GM10248 (cell line): ENCODE data around the gene NR5A2.
"Not testable (repeated sequence)": the region's sequence is repeated elsewhere in the genome, so short reads cannot be mapped to it uniquely, and the experiment has no call there.

ENCODE experiments used
- CTCF ChIA-PET: fragments of 300-600 bp; sonication (Branson Sonifier 250); formaldehyde crosslinking; extraction: SDS; loops from one replicate; lab custom pipeline; 2021; ENCODE audit warnings: antibody characterized with exemption; lab: Yijun Ruan, JAX
- POLR2A ChIA-PET: fragments of 350-650 bp; sonication (Branson Sonifier 250); formaldehyde crosslinking; extraction: SDS; loops from one replicate; lab custom pipeline; 2020; ENCODE audit warnings: antibody characterized with exemption; lab: Yijun Ruan, JAX
- DNase-seq: peaks from one replicate; pipeline ENCODE4 v3.0.0; 2012; ENCODE audit errors: extremely low spot score
- TF ChIP-seq, protein P1 (sequence below): IDR thresholded peaks from 2 replicates; pipeline ENCODE4 v1.5.1; 2012; ENCODE audit warnings: mild to moderate bottlenecking, low read depth; ENCODE audit errors: extremely low read depth, missing control alignments, control extremely low read depth

Gene NR5A2

DNA sequence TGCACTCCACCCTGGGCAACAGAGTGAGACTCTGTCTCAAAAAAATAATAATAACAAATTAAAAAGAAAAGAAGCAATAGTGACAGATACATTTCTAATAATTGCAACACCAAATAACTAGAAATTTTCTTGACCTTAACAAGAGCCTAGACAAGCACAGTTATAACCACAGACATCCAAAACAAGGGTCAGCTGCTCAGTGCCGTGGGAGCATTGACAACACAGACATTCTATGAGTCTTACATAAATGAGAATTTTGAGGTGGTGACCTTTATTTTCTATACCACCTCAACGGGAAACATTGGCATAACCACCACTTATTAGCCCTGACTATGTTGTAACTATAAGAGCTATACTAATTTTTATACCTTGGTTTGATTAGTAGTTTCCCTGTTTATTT lies 156.1 kb downstream of the NR5A2 start:
- no peak for DNase-seq
- ChIA-PET CTCF (no interaction called here), POLR2A (no interaction called here)
- TF ChIP-seq, protein P1, sequence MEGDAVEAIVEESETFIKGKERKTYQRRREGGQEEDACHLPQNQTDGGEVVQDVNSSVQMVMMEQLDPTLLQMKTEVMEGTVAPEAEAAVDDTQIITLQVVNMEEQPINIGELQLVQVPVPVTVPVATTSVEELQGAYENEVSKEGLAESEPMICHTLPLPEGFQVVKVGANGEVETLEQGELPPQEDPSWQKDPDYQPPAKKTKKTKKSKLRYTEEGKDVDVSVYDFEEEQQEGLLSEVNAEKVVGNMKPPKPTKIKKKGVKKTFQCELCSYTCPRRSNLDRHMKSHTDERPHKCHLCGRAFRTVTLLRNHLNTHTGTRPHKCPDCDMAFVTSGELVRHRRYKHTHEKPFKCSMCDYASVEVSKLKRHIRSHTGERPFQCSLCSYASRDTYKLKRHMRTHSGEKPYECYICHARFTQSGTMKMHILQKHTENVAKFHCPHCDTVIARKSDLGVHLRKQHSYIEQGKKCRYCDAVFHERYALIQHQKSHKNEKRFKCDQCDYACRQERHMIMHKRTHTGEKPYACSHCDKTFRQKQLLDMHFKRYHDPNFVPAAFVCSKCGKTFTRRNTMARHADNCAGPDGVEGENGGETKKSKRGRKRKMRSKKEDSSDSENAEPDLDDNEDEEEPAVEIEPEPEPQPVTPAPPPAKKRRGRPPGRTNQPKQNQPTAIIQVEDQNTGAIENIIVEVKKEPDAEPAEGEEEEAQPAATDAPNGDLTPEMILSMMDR: no peak

DNA sequence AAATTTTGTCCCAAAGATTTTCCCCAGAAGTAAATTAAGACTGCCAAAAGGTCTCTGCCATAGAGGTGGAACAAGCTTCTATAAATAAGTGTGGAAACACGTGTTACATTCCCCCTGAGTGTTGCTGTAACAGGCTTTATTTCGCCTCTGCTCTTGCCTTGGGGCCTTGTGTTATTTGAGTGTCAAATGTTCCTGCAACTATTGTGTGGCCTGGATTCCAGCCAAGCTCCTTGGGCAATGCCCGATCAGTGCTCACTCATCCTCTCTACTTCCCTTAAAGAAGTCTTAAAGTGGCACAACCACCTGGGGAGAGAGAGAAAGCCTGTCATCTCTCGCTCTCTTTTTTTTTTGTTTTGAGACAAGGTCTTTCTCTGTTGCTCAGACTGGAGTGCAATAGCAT lies 156.7 kb downstream of the NR5A2 start:
- TF ChIP-seq, protein P1: no peak
- no peak for DNase-seq
- ChIA-PET CTCF (interaction anchor here (1.4 kb wide), 1 partner anchor 28 kb away, joined by 3 read pairs; no protein-coding TSS in a partner anchor), POLR2A (no interaction called here)

GRCh38 chr1:200185191-200185590 lies 157.7 kb downstream of the NR5A2 start:
- DNase-seq, POLR2A ChIA-PET: not testable (repeated sequence)
- CTCF ChIA-PET: interaction anchor here (1.4 kb wide), 2 partner anchors 13 to 27 kb away, joined by 3 read pairs; no protein-coding TSS in a partner anchor

DNA sequence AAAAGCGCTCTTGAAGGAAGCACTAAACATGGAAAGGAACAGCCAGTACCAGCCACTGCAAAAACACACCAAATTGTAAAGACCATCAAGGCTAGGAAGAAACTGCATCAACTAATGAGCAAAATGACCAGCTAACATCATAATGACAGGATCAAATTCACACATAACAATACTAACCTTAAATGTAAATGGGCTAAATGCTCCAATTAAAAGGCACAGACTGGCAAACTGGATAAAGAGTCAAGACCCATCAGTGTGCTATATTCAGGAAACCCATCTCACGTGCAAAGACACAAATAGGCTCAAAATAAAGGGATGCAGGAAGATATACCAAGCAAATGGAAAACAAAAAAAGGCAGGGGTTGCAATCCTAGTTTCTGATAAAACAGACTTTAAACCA lies 159.8 kb downstream of the NR5A2 start:
- POLR2A ChIA-PET, DNase-seq: not testable (repeated sequence)
- CTCF ChIA-PET: interaction anchor here (1.2 kb wide), 1 partner anchor 10 kb away, joined by 3 read pairs; no protein-coding TSS in a partner anchor

DNA sequence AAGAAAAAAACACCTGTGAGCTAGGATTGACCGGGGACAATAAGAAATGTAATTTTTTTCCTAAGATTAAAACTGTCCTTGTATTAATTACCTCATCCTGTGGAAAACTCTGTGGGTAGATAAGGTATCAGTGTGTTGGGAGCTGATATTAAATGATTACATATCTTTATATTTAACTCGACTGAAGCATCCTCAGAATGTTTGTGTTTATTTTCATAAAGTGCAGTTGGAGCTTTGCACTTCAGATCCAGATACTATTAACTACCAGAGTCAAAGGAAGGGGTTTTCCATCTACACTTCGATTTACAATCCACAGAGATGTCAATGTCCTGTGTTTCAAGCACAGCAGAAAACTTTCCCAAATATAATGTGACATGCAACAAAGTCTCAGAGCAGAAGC lies 164.5 kb downstream of the NR5A2 start:
- no peak for DNase-seq
- POLR2A ChIA-PET: no interaction called here
- TF ChIP-seq, protein P1: no peak
- CTCF ChIA-PET: no interaction called here

GRCh38 chr1:200194477-200194876 lies 167.0 kb downstream of the NR5A2 start:
- CTCF ChIA-PET: no interaction called here
- TF ChIP-seq, protein P1: no peak
- DNase-seq: no peak
- POLR2A ChIA-PET: no interaction called here

- DNase-seq: no peak
- ChIA-PET CTCF (interaction anchor here (1.0 to 1.3 kb wide), 2 partner anchors 12 to 13 kb away, joined by 3 read pairs; no protein-coding TSS in a partner anchor), POLR2A (no interaction called here)
- TF ChIP-seq, protein P1: no peak
These were observed 170.7 kb downstream of the NR5A2 start for GRCh38 chr1:200198236-200198635.
